Neural progenitor cell (in vitro differentiated cells): ENCODE results near the gene DMXL2. TPM values are rescaled to one million over a fixed set of nuclear protein-coding genes. Genes with fewer than 3 reads are reported as not detected.

Source experiments
- DNase-seq: peaks from one replicate; pipeline ENCODE4 v3.0.0-alpha.2; 2016; ENCODE audit warnings: low spot score
- H2AFZ ChIP-seq: fragments of 200-600 bp; sonication (generic); replicated peaks from 2 replicates; pipeline ENCODE4 v1.6.1; 2016; ENCODE audit warnings: antibody characterized with exemption
- H3F3A ChIP-seq: fragments of 200-600 bp; sonication (generic); 2 replicates; pipeline ENCODE4 v1.6.1; 2016; ENCODE audit warnings: antibody characterized with exemption, low read depth
- H3K27ac ChIP-seq: fragments of 200-600 bp; sonication (generic); 2 replicates; pipeline ENCODE4 v1.5.1; 2016; ENCODE audit warnings: mild to moderate bottlenecking
- H3K27me3 ChIP-seq: fragments of 200-600 bp; sonication (generic); 2 replicates; pipeline ENCODE4 v1.6.1; 2016; ENCODE audit warnings: mild to moderate bottlenecking, moderate library complexity
- H3K36me3 ChIP-seq: fragments of 200-600 bp; sonication (generic); 2 replicates; pipeline ENCODE4 v1.5.1; 2016
- H3K4me1 ChIP-seq: fragments of 200-600 bp; sonication (generic); 2 replicates; pipeline ENCODE4 v1.6.1; 2016; ENCODE audit warnings: mixed run types
- H3K4me2 ChIP-seq: fragments of 200-600 bp; sonication (generic); 2 replicates; pipeline ENCODE4 v1.6.1; 2016
- H3K4me3 ChIP-seq: fragments of 200-600 bp; sonication (generic); 2 replicates; pipeline ENCODE4 v1.5.1; 2016
- H3K79me2 ChIP-seq: fragments of 200-600 bp; sonication (generic); 2 replicates; pipeline ENCODE4 v1.6.1; 2016; ENCODE audit warnings: low read depth
- H3K9ac ChIP-seq: fragments of 200-600 bp; sonication (generic); 2 replicates; pipeline ENCODE4 v1.6.1; 2016
- H3K9me3 ChIP-seq: fragments of 200-600 bp; sonication (generic); 2 replicates; pipeline ENCODE4 v1.5.1; 2016; ENCODE audit warnings: low read depth
- H4K20me1 ChIP-seq: fragments of 200-600 bp; sonication (generic); 2 replicates; pipeline ENCODE4 v1.6.1; 2016; ENCODE audit warnings: low read depth
- H3K27ac Mint-ChIP-seq: 3 replicates; pipeline ENCODE4 v1.8.0; 2021; ENCODE audit warnings: mixed read lengths
- H3K27me3 Mint-ChIP-seq: 2 replicates; pipeline ENCODE4 v1.8.0; 2022; ENCODE audit warnings: low read depth, mild to moderate bottlenecking, inconsistent platforms, moderate library complexity, mixed read lengths; ENCODE audit not compliant: insufficient read depth
- H3K36me3 Mint-ChIP-seq: 3 replicates; pipeline ENCODE4 v1.8.0; 2021; ENCODE audit warnings: mixed read lengths
- H3K4me1 Mint-ChIP-seq: 3 replicates; pipeline ENCODE4 v1.8.0; 2021; ENCODE audit warnings: mixed read lengths
- H3K4me3 Mint-ChIP-seq: 3 replicates; pipeline ENCODE4 v1.8.0; 2021; ENCODE audit warnings: mild to moderate bottlenecking, moderate library complexity, mixed read lengths
- H3K9me3 Mint-ChIP-seq: 3 replicates; pipeline ENCODE4 v1.8.0; 2020; ENCODE audit warnings: mixed read lengths
- CTCF ChIP-seq: fragments of 200-600 bp; sonication (generic); IDR thresholded peaks from 2 replicates; pipeline ENCODE4 v1.5.1; 2017; ENCODE audit warnings: antibody characterized with exemption, mild to moderate bottlenecking
- EZH2 ChIP-seq: fragments of 200-600 bp; sonication (generic); IDR thresholded peaks from 2 replicates; pipeline ENCODE4 v1.6.1; 2017; ENCODE audit warnings: antibody characterized with exemption, mild to moderate bottlenecking, moderate library complexity
- EZH2phosphoT487 ChIP-seq: fragments of 200-600 bp; sonication (generic); IDR thresholded peaks from 2 replicates; pipeline ENCODE4 v1.6.1; 2017; ENCODE audit warnings: antibody characterized with exemption
- total RNA-seq: library from RNA; depleted of rRNA; stranded (reverse); fragments of >200 nt; gene quantifications from 2 replicates; pipeline ENCODE4 v1.2.3, GENCODE V29; 2015; ENCODE audit warnings: low replicate concordance

The DMXL2 gene
- total RNA-seq, 1 donor from 2014 or later: 124 TPM

- Histone ChIP-seq H3K4me2 (no peak overlapping the region), H3K27ac (no peak overlapping the region), H3K9ac (no peak overlapping the region), H3K79me2 (no peaks in the 10 kb centered on the region), H3K9me3 (no peaks in the 10 kb centered on the region), H3K36me3 (no peaks in the 10 kb centered on the region), H3K27me3 (no peaks in the 10 kb centered on the region), H4K20me1 (no peaks in the 10 kb centered on the region), H3K4me3 (no peak overlapping the region), H2AFZ (no peak overlapping the region), H3F3A (no peaks in the 10 kb centered on the region), H3K4me1 (peaks cover 6% of the 10 kb centered on the region)
- Mint-ChIP-seq H3K4me3 (no peak overlapping the region), H3K9me3 (no peaks in the 10 kb centered on the region), H3K27me3 (no peaks in the 10 kb centered on the region), H3K4me1 (peaks cover 7% of the 10 kb centered on the region), H3K27ac (no peak overlapping the region), H3K36me3 (no peaks in the 10 kb centered on the region)
- no peak for TF ChIP-seq EZH2
- TF ChIP-seq EZH2phosphoT487: no peak
- no peak for TF ChIP-seq CTCF
- DNase-seq: no peak
These were observed 7.0 kb upstream of the DMXL2 start for GRCh38 chr15:51629612-51630011.

- no peak for TF ChIP-seq EZH2
- no peak for TF ChIP-seq EZH2phosphoT487
- TF ChIP-seq CTCF: no peak
- peaks cover 14% of the 10 kb centered on the region for H3K27me3 ChIP-seq
These were observed 2.7 kb upstream of the DMXL2 start for GRCh38 chr15:51625236-51625635.

GRCh38 chr15:51624022-51624421 lies 1.5 kb upstream of the DMXL2 start:
- Histone ChIP-seq H2AFZ (peak overlapping the region; percentile 66), H3K4me2 (no peak overlapping the region), H3K27me3 (peaks cover 14% of the 10 kb centered on the region), H3K36me3 (no peaks in the 10 kb centered on the region), H3K4me1 (peaks cover 16% of the 10 kb centered on the region), H3F3A (peaks cover 14% of the 10 kb centered on the region), H4K20me1 (no peaks in the 10 kb centered on the region), H3K4me3 (no peak overlapping the region), H3K27ac (no peak overlapping the region), H3K79me2 (peaks cover 31% of the 10 kb centered on the region), H3K9me3 (no peaks in the 10 kb centered on the region), H3K9ac (no peak overlapping the region)
- DNase-seq: no peak
- H3K9me3 Mint-ChIP-seq: no peaks in the 10 kb centered on the region
- TF ChIP-seq EZH2phosphoT487 (no peak), EZH2 (no peak), CTCF (no peak)
- H3K27me3 Mint-ChIP-seq: peaks cover 3% of the 10 kb centered on the region
- H3K4me3 Mint-ChIP-seq: no peak overlapping the region
- H3K27ac Mint-ChIP-seq: no peak overlapping the region
- H3K36me3 Mint-ChIP-seq: no peaks in the 10 kb centered on the region
- H3K4me1 Mint-ChIP-seq: peaks cover 24% of the 10 kb centered on the region

More at GRCh38 chr15:51625236-51625635, 2.7 kb upstream of the DMXL2 start:
- H3K4me2 ChIP-seq: no peak overlapping the region
- H3K36me3 ChIP-seq: no peaks in the 10 kb centered on the region
- no peak overlapping the region for H3K4me3 Mint-ChIP-seq
- no peaks in the 10 kb centered on the region for H4K20me1 ChIP-seq
- H3F3A ChIP-seq: peaks cover 14% of the 10 kb centered on the region
- DNase-seq: no peak
- H3K9me3 ChIP-seq: no peaks in the 10 kb centered on the region
- H3K27ac ChIP-seq: no peak overlapping the region
- H3K9me3 Mint-ChIP-seq: no peaks in the 10 kb centered on the region
- H3K27me3 Mint-ChIP-seq: peaks cover 3% of the 10 kb centered on the region
- no peak overlapping the region for H3K27ac Mint-ChIP-seq
- H3K36me3 Mint-ChIP-seq: no peaks in the 10 kb centered on the region
- no peak overlapping the region for H3K4me3 ChIP-seq
- peaks cover 19% of the 10 kb centered on the region for H3K79me2 ChIP-seq
- peaks cover 15% of the 10 kb centered on the region for H3K4me1 Mint-ChIP-seq
- peaks cover 12% of the 10 kb centered on the region for H3K4me1 ChIP-seq
- H3K9ac ChIP-seq: no peak overlapping the region
- H2AFZ ChIP-seq: no peak overlapping the region
